Measurements from ENCODE around the gene FOXRED2.

GRCh38 chr22:36456464-36456845, 50.4 kb downstream of the FOXRED2 start:
- TF ChIP-seq CTCF (conservative IDR thresholded peaks at IDR 0.05) (no peak), EZH2 (IDR thresholded peaks at IDR 0.05; ENCODE audit: low read depth) (no peak)
